Nephron (organoid): ENCODE measurements around the gene KRT85.

Experiments used
- H3K27ac Mint-ChIP-seq, 3 experiments: 2 replicates each; pipeline ENCODE4 v1.8.0; 2020; ENCODE audit warnings: mixed read lengths in 3 of 3, mild to moderate bottlenecking in 2 of 3, moderate library complexity in 1 of 3
- H3K27me3 Mint-ChIP-seq: 2 replicates; pipeline ENCODE4 v1.8.0; 2021; ENCODE audit warnings: low read depth, mild to moderate bottlenecking, moderate library complexity, mixed read lengths
- H3K36me3 Mint-ChIP-seq: 2 replicates; pipeline ENCODE4 v1.8.0; 2020; ENCODE audit warnings: low read depth, mixed read lengths
- H3K4me1 Mint-ChIP-seq: 2 replicates; pipeline ENCODE4 v1.8.0; 2020; ENCODE audit warnings: mixed read lengths
- H3K4me3 Mint-ChIP-seq, 3 experiments: 2 replicates each; pipeline ENCODE4 v1.8.0; 2020; ENCODE audit warnings: mild to moderate bottlenecking in 3 of 3, mixed read lengths in 3 of 3, moderate library complexity in 2 of 3
- H3K9me3 Mint-ChIP-seq: 2 replicates; pipeline ENCODE4 v1.8.0; 2020; ENCODE audit warnings: mixed read lengths
- CTCF ChIP-seq, 3 experiments: fragments of 200-600 bp; sonication (generic); IDR thresholded peaks; one replicate each; pipeline ENCODE4 v1.5.0; 2021; ENCODE audit warnings: antibody characterized with exemption in 3 of 3; ENCODE audit not compliant: unreplicated experiment in 3 of 3

KRT85 gene

GRCh38 chr12:52310622-52311284, 56.5 kb downstream of the KRT85 start:
- Mint-ChIP-seq H3K9me3 (no peaks in the 10 kb centered on the region), H3K27me3 (peaks cover 68% of the 10 kb centered on the region), H3K4me3 (no peak overlapping the region), H3K4me1 (peaks cover 24% of the 10 kb centered on the region), H3K36me3 (no peaks in the 10 kb centered on the region), H3K27ac (no peak overlapping the region)
- TF ChIP-seq CTCF (IDR thresholded peaks at IDR 0.05; ENCODE audit: unreplicated experiment in 3 of 3): no peak
